ENCODE measurements around the gene ARHGAP23. TPM values are rescaled to one million over a fixed set of nuclear protein-coding genes. Genes with fewer than 3 reads are reported as not detected.
"Not testable (repeated sequence)": the region's sequence is repeated elsewhere in the genome, so short reads cannot be mapped to it uniquely, and the experiment has no call there.

Gene ARHGAP23
- total RNA-seq, 1 donor from 2014 or later: 25.6 TPM

DNA sequence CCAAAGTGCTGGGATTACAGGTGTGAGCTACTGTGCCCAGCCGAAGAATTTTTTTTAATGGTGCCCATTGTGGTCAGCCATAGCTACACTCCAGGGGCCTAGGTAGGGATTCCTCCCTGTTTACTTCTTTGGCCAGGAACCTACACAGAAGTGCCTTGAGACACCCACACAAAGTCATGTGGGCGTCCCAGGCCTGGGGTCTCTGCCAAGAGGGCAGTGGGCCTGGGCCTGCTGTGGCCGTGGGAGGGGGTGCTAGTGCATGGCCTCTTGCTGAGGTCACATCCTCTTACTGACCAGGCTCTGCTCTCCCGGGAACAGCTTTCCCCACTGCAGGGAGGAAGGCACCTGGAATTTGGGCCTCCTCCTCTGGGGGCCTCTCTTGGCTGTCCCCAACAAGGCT, 50.4 kb downstream of the ARHGAP23 start:
- H3K27me3 ChIP-seq (ENCODE audit: control insufficient read depth in 3 of 3, insufficient read depth in 3 of 3, low read length in 3 of 3); H3K27ac ChIP-seq (ENCODE audit: low read depth, low read length); H3K9me3 ChIP-seq (ENCODE audit: control insufficient read depth in 3 of 3, low read length in 3 of 3); H3K4me3 ChIP-seq (ENCODE audit: low read length in 3 of 3); H3K4me1 ChIP-seq (ENCODE audit: control insufficient read depth in 3 of 3, insufficient read depth in 3 of 3, low read length in 3 of 3); H3K9ac ChIP-seq (ENCODE audit: low read depth in 1 of 3, low read length in 3 of 3): not testable (repeated sequence)
- H3K36me3 ChIP-seq (ENCODE audit: control insufficient read depth in 3 of 3, insufficient read depth in 3 of 3, low read length in 3 of 3): peaks cover 3 to 31% (median 25%) of the 10 kb centered on the region in 3 donors

DNA sequence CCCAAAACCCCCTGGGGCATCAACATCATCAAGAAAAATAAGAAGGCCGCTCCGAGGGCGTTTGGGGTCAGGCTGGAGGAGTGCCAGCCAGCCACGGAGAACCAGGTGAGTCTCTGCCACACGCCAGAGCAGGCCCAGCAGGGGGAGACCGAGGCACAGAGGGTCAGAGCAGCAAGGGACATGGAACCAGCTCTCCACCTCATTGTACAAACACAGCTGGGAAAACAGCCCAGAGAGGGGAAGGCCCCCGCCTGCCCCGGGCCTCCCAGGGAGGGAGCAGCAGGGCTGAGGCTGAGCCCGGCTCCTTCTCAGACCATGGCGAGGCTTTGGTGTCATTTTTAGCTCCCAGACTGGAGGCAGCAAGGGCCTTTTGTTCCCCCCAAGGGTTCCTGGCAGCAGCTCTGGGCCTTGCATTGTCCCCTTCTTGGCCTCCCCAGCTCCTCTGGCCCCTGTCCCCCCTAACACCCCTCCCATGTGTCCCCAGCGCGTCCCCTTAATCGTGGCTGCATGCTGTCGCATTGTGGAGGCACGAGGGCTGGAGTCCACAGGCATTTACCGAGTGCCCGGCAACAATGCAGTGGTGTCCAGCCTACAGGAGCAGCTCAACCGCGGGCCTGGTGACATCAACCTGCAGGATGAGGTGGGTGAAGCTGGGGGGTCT, 53.9 kb downstream of the ARHGAP23 start:
- not testable (repeated sequence) for H3K27me3 ChIP-seq (ENCODE audit: control insufficient read depth in 3 of 3, insufficient read depth in 3 of 3, low read length in 3 of 3); H3K27ac ChIP-seq (ENCODE audit: low read depth, low read length); H3K9me3 ChIP-seq (ENCODE audit: control insufficient read depth in 3 of 3, low read length in 3 of 3); H3K9ac ChIP-seq (ENCODE audit: low read depth in 1 of 3, low read length in 3 of 3); H3K4me3 ChIP-seq (ENCODE audit: low read length in 3 of 3)
- Histone ChIP-seq H3K4me1 (ENCODE audit: control insufficient read depth in 3 of 3, insufficient read depth in 3 of 3, low read length in 3 of 3) (peaks cover 3 to 15% (median 11%) of the 10 kb centered on the region in 3 donors), H3K36me3 (ENCODE audit: control insufficient read depth in 3 of 3, insufficient read depth in 3 of 3, low read length in 3 of 3) (peaks cover 0 to 27% (median 22%) of the 10 kb centered on the region in 3 donors)

DNA sequence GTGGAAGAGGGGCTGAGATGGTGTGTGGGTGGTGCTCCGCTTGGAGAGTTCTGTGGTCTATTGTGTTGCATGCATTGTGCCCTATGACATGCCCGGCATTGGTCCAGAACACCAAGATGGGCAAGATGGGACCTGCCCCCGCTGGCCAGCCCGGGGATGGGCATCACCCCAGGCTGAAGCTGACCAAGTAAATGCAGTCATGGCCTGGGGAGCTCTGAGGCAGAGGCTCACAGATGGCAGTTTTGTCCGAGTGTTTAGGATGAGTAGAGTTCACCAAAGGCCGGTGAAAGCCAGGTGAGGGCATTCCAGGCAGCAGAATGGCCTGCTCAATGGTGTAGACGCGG, 54.4 kb downstream of the ARHGAP23 start:
- not testable (repeated sequence) for H3K9me3 ChIP-seq (ENCODE audit: control insufficient read depth in 3 of 3, low read length in 3 of 3); H3K27me3 ChIP-seq (ENCODE audit: control insufficient read depth in 3 of 3, insufficient read depth in 3 of 3, low read length in 3 of 3); H3K9ac ChIP-seq (ENCODE audit: low read depth in 1 of 3, low read length in 3 of 3); H3K27ac ChIP-seq (ENCODE audit: low read depth, low read length); H3K4me3 ChIP-seq (ENCODE audit: low read length in 3 of 3)
- H3K4me1 ChIP-seq (ENCODE audit: control insufficient read depth in 3 of 3, insufficient read depth in 3 of 3, low read length in 3 of 3): peaks cover 3 to 15% (median 11%) of the 10 kb centered on the region in 3 donors
- H3K36me3 ChIP-seq (ENCODE audit: control insufficient read depth in 3 of 3, insufficient read depth in 3 of 3, low read length in 3 of 3): peaks cover 0 to 27% (median 22%) of the 10 kb centered on the region in 3 donors

DNA sequence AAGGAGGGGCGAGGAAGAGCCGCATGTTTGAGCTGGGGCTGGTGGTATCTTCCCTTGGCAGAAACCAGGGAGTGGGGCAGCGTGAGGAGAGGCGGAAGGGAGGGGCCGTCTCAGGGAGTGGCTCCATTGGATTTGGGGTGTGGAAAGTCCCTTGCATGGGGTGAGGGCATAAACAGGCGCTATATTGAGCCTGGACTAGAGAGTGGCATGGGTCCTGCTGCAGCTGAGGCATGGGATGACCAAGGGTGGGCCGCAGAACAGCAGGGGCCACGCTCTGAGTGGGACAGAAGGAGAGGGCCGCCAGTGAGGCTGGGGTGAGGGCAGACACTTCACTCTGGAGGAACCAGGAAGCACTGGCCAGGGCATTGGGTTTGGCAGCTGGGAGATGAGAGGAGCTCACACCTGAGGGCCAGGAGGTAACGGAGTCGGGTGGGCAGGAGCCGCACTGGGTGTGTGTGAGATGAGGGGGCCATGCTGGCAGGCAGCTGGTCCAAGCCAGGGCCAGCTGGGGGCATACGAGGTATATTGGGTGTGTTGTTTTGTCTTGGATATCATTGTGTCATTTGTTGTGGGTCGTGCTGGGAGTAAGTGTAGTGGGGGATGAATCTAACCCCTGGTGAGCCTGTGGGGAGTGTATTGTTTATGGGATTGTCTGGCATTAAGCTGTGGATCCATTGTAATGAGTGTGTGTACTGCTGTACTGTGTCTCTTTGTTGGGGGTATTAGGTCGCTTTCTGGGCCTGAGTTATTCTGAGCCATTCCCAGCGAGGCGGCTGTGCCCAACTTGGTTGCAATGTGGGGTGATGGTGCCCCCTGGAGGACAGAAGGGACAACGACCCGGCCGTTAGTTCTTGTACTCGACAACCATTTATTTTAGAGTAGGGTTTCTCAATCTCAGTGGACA, 56.2 kb downstream of the ARHGAP23 start:
- H3K9me3 ChIP-seq (ENCODE audit: control insufficient read depth in 3 of 3, low read length in 3 of 3); H3K27ac ChIP-seq (ENCODE audit: low read depth, low read length); H3K27me3 ChIP-seq (ENCODE audit: control insufficient read depth in 3 of 3, insufficient read depth in 3 of 3, low read length in 3 of 3); H3K4me3 ChIP-seq (ENCODE audit: low read length in 3 of 3): not testable (repeated sequence)
- H3K4me1 ChIP-seq (ENCODE audit: control insufficient read depth in 3 of 3, insufficient read depth in 3 of 3, low read length in 3 of 3): peaks cover 3 to 15% (median 11%) of the 10 kb centered on the region in 3 donors
- peaks cover 0 to 21% (median 13%) of the 10 kb centered on the region in 3 donors for H3K36me3 ChIP-seq (ENCODE audit: control insufficient read depth in 3 of 3, insufficient read depth in 3 of 3, low read length in 3 of 3)
- peak overlapping the region in 1 of 3 donors; percentile 57 for H3K9ac ChIP-seq (ENCODE audit: low read depth in 1 of 3, low read length in 3 of 3)

DNA sequence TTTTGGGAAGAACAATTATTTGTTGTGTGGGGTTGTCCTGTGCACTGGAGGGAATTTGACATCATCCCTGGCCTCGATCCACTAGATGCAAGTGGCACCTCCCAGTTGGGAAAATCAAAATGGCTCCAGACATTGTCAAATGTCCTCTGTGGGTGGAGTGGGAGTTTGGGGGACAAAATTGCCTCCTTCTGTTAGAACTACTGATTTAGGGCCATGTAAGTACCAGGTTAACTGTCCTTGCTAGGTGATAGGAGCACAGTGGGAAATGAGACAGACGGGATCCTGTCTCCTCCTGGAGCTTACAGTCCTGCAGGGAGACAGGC, 56.8 kb downstream of the ARHGAP23 start:
- Histone ChIP-seq H3K36me3 (ENCODE audit: control insufficient read depth in 3 of 3, insufficient read depth in 3 of 3, low read length in 3 of 3) (peaks cover 3 to 22% (median 14%) of the 10 kb centered on the region in 3 donors), H3K9me3 (ENCODE audit: control insufficient read depth in 3 of 3, low read length in 3 of 3) (no peaks in the 10 kb centered on the region), H3K4me3 (ENCODE audit: low read length in 3 of 3) (no peak overlapping the region), H3K4me1 (ENCODE audit: control insufficient read depth in 3 of 3, insufficient read depth in 3 of 3, low read length in 3 of 3) (peaks cover 3 to 15% (median 11%) of the 10 kb centered on the region in 3 donors), H3K27ac (ENCODE audit: low read depth, low read length) (no peak overlapping the region), H3K9ac (ENCODE audit: low read depth in 1 of 3, low read length in 3 of 3) (no peak overlapping the region), H3K27me3 (ENCODE audit: control insufficient read depth in 3 of 3, insufficient read depth in 3 of 3, low read length in 3 of 3) (no peaks in the 10 kb centered on the region)

DNA sequence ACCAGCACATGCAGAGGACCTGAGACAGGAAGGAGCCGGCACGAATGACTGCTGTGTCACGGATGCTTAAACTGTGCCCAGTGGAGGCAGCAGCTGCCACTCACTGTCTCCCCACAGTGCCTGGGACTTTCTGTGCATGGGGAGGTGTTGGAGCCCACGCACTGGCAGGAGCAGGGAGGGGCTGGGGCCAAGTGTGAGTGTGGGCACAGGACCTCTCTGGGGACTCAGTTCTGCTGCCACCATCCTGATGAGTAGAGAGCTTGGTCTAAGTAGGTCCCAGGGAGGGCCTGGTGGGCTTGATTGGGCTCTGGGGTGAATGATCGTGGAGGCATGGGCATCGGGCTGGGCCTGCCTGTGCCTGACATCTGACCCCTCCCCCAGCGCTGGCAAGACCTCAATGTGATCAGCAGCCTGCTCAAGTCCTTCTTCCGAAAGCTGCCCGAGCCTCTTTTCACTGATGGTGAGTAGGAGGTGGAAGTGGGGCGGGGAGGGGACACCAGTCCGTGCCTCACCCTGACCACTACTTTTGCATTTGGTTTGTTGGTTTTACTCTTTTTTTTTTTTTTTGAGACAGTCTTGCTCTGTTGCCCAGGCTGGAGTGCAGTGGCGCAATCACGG, 57.5 kb downstream of the ARHGAP23 start:
- H3K9ac ChIP-seq (ENCODE audit: low read depth in 1 of 3, low read length in 3 of 3); H3K4me3 ChIP-seq (ENCODE audit: low read length in 3 of 3); H3K27me3 ChIP-seq (ENCODE audit: control insufficient read depth in 3 of 3, insufficient read depth in 3 of 3, low read length in 3 of 3); H3K27ac ChIP-seq (ENCODE audit: low read depth, low read length); H3K9me3 ChIP-seq (ENCODE audit: control insufficient read depth in 3 of 3, low read length in 3 of 3): not testable (repeated sequence)
- H3K4me1 ChIP-seq (ENCODE audit: control insufficient read depth in 3 of 3, insufficient read depth in 3 of 3, low read length in 3 of 3): peaks cover 3 to 15% (median 11%) of the 10 kb centered on the region in 3 donors
- H3K36me3 ChIP-seq (ENCODE audit: control insufficient read depth in 3 of 3, insufficient read depth in 3 of 3, low read length in 3 of 3): peaks cover 4 to 22% (median 15%) of the 10 kb centered on the region in 3 donors

DNA sequence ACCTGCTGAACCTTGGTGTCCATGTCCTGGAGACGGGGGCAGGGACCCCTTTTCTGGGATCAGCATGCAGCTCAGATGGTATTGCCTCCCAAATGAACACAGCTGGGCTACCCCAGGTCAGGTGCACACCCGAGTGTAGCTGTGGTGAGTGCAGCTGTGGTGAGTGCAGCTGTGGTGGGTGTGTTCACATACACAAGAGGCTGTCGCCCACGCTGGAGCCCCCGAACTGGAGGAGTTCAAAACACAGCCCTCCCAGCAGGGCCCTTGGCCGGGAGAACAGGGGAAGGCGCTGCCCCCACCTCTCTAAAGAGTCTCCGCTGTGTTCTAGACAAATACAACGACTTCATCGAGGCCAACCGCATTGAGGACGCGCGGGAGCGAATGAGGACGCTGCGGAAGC, 61.5 kb downstream of the ARHGAP23 start:
- H3K27me3 ChIP-seq (ENCODE audit: control insufficient read depth in 3 of 3, insufficient read depth in 3 of 3, low read length in 3 of 3); H3K9me3 ChIP-seq (ENCODE audit: control insufficient read depth in 3 of 3, low read length in 3 of 3): not testable (repeated sequence)
- H3K36me3 ChIP-seq (ENCODE audit: control insufficient read depth in 3 of 3, insufficient read depth in 3 of 3, low read length in 3 of 3): peaks cover 20 to 33% (median 24%) of the 10 kb centered on the region in 3 donors

DNA sequence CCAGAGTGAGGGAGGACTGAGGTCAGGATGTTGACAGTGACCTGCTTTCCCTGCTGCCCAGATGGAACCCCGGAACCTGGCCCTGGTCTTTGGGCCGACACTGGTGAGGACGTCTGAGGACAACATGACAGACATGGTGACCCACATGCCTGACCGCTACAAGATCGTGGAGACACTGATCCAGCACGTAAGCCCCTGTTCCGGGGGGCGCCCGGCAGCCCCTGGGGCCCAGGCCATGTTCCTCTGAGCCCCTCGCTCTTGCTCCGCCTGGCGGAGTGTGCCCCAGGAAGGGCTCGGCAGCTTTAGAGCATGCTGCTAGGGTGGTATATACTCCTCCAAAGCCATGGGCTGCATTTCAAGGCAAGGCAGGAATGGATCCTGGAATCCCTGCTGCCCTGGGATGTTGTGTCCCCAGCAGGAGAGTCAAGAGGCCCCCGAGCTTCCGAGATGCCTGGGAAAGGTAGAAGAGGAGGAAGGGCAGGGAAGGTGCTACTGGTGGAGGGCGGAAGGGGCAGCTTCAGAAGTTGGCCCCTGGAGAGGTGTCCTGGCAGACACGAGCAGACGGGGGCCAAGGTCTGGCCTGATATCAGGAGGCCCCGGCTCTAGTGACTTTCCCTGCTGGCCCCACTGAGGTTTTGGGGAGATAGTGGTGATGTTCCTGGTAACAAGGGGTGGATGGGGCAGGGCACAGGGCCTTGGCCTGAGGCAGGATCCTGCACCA, 63.2 kb downstream of the ARHGAP23 start:
- peaks cover 24 to 33% (median 25%) of the 10 kb centered on the region in 3 donors for H3K36me3 ChIP-seq (ENCODE audit: control insufficient read depth in 3 of 3, insufficient read depth in 3 of 3, low read length in 3 of 3)
- not testable (repeated sequence) for H3K27me3 ChIP-seq (ENCODE audit: control insufficient read depth in 3 of 3, insufficient read depth in 3 of 3, low read length in 3 of 3); H3K9ac ChIP-seq (ENCODE audit: low read depth in 1 of 3, low read length in 3 of 3); H3K27ac ChIP-seq (ENCODE audit: low read depth, low read length); H3K9me3 ChIP-seq (ENCODE audit: control insufficient read depth in 3 of 3, low read length in 3 of 3); H3K4me3 ChIP-seq (ENCODE audit: low read length in 3 of 3); H3K4me1 ChIP-seq (ENCODE audit: control insufficient read depth in 3 of 3, insufficient read depth in 3 of 3, low read length in 3 of 3)

More for the DNA sequence above, 61.5 kb downstream of the ARHGAP23 start:
- H3K4me1 ChIP-seq (ENCODE audit: control insufficient read depth in 3 of 3, insufficient read depth in 3 of 3, low read length in 3 of 3); H3K4me3 ChIP-seq (ENCODE audit: low read length in 3 of 3); H3K27ac ChIP-seq (ENCODE audit: low read depth, low read length); H3K9ac ChIP-seq (ENCODE audit: low read depth in 1 of 3, low read length in 3 of 3): not testable (repeated sequence)

DNA sequence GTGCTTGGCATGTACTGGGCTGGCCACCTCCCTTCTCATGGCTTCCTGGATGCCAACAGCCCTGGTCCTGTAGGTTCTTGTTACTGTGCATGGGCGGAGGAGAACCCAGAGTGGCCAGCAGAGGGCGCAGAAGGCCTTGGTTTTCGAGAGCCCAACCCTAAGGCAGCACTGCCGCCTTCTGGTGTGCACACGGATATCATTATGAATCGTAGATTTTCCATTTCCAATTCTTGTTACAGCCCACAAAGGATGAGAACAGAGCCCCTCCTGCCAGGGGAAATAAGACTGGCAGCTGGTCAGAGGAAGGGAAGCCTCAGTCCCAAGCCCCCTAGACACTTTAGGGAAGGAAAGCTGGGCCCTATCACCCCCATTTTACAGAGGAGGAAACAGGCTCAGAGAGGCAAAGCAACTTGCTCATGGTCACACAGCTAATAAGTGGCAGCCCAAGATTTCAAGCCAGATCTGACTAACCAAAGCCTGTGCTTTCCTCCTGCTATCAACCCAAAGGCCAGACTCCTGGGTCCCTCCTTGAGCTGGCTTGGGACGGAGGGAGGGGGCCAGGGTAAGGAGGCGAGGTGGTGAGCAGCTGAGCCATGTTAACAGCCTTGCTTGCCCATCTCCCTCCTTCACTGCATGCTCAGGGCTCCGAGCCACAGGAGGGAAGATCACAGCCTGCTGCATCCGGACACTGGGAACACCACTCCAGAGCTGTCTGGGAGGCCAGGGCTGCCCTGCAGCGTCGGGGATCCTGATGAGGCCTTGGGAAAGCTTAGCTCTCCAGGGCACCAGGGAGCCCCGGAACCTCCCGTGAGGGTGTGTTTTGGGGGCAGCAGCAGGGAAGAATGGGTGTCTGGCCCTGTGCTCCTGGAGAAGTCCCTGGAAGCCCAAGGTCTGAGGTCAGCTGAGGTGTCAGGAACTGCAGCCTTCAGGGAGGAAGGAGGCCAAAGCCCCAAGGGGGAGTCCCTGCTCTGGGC, 64.1 kb downstream of the ARHGAP23 start:
- not testable (repeated sequence) for H3K9ac ChIP-seq (ENCODE audit: low read depth in 1 of 3, low read length in 3 of 3); H3K9me3 ChIP-seq (ENCODE audit: control insufficient read depth in 3 of 3, low read length in 3 of 3); H3K27me3 ChIP-seq (ENCODE audit: control insufficient read depth in 3 of 3, insufficient read depth in 3 of 3, low read length in 3 of 3); H3K27ac ChIP-seq (ENCODE audit: low read depth, low read length); H3K4me3 ChIP-seq (ENCODE audit: low read length in 3 of 3); H3K4me1 ChIP-seq (ENCODE audit: control insufficient read depth in 3 of 3, insufficient read depth in 3 of 3, low read length in 3 of 3)
- peaks cover 24 to 30% (median 25%) of the 10 kb centered on the region in 3 donors for H3K36me3 ChIP-seq (ENCODE audit: control insufficient read depth in 3 of 3, insufficient read depth in 3 of 3, low read length in 3 of 3)
